GM12878 (cell line): ENCODE measurements around the gene HEATR3. TPM values are rescaled to one million over a fixed set of nuclear protein-coding genes. Genes with fewer than 3 reads are reported as not detected.

ENCODE experiments used
- ATAC-seq: fragments of 200-7000 bp; cut with Tn5 transposase; 3 replicates; pipeline ENCODE4 v1.9.1; 2020; ENCODE audit warnings: mild to moderate bottlenecking, moderate library complexity
- BruUV-seq: library from RNA; stranded (reverse); fragments of 400-500 nt; replicated peaks from 2 replicates; lab custom pipeline; 2021; lab: Mats Ljungman, UMichigan
- CTCF ChIA-PET: fragments of 300-600 bp; sonication (Branson Sonifier 250); formaldehyde crosslinking; extraction: SDS; loops from one replicate; lab custom pipeline; 2021; ENCODE audit warnings: inconsistent platforms; lab: Yijun Ruan, JAX
- POLR2A ChIA-PET: fragments of 350-600 bp; formaldehyde crosslinking; extraction: SDS; loops from one replicate; lab custom pipeline; 2021; ENCODE audit warnings: inconsistent platforms; lab: Charles Lee
- RAD21 ChIA-PET: fragments of 300-600 bp; sonication (Branson Sonifier 250); formaldehyde crosslinking; loops from one replicate; lab custom pipeline; 2023; ENCODE audit warnings: antibody characterized with exemption; ENCODE audit not compliant: unreplicated experiment; lab: Charles Lee
- SMC1A ChIA-PET: fragments of 300-600 bp; sonication (Branson Sonifier 250); formaldehyde crosslinking; loops from one replicate; lab custom pipeline; 2023; ENCODE audit not compliant: unreplicated experiment, uncharacterized antibody; lab: Charles Lee
- DNase-seq: peaks from one replicate; pipeline ENCODE4 v3.0.0-alpha.2; 2011; ENCODE audit warnings: low read depth, low spot score
- FAIRE-seq: peaks from 3 replicates; lab custom pipeline; 2011; peaks lifted over from hg19 to GRCh38; lab: Jason Lieb, UNC
- H2AFZ ChIP-seq: 2 replicates; pipeline ENCODE4 v1.6.0; 2011; ENCODE audit warnings: low read depth, low read length, control low read depth; ENCODE audit not compliant: control insufficient read depth
- H3K27ac ChIP-seq: 2 replicates; pipeline ENCODE4 v1.5.1; 2011; ENCODE audit warnings: control low read depth; ENCODE audit not compliant: control insufficient read depth, insufficient read depth
- H3K27me3 ChIP-seq, 2 experiments: replicated peaks in 1 of 2; 2 replicates each; pipeline versions ENCODE4 v1.6.0 to v1.6.1; 2011; ENCODE audit warnings: low read length in 1 of 2; ENCODE audit not compliant: control insufficient read depth in 2 of 2, insufficient read depth in 2 of 2
- H3K36me3 ChIP-seq, 2 experiments: 2 replicates each; pipeline ENCODE4 v1.5.1; 2011; ENCODE audit warnings: low read length in 1 of 2; ENCODE audit not compliant: control insufficient read depth in 2 of 2, insufficient read depth in 2 of 2
- H3K4me1 ChIP-seq: 2 replicates; pipeline ENCODE4 v1.6.1; 2011; ENCODE audit warnings: mild to moderate bottlenecking, low read length, moderate library complexity, mixed read lengths; ENCODE audit not compliant: control insufficient read depth, insufficient read depth
- H3K4me2 ChIP-seq: 2 replicates; pipeline ENCODE4 v1.6.0; 2011; ENCODE audit warnings: control low read depth; ENCODE audit not compliant: control insufficient read depth, insufficient read depth
- H3K4me3 ChIP-seq: fragments of 200-600 bp; sonication (generic); 2 replicates; pipeline ENCODE4 v1.5.1; 2016
- H3K79me2 ChIP-seq: 2 replicates; pipeline ENCODE4 v1.6.0; 2011; ENCODE audit warnings: low read length; ENCODE audit not compliant: control insufficient read depth, insufficient read depth
- H3K9ac ChIP-seq: 2 replicates; pipeline ENCODE4 v1.8.0; 2011; ENCODE audit warnings: low read length, control low read depth, mixed read lengths; ENCODE audit not compliant: control insufficient read depth, insufficient read depth
- H3K9me3 ChIP-seq: replicated peaks from 3 replicates; pipeline ENCODE4 v1.5.1; 2011; ENCODE audit warnings: mild to moderate bottlenecking, low read length; ENCODE audit not compliant: control insufficient read depth, insufficient read depth
- H4K20me1 ChIP-seq: 2 replicates; pipeline ENCODE4 v1.6.0; 2011; ENCODE audit not compliant: control insufficient read depth, insufficient read depth
- CBX3 ChIP-seq: fragments of 200-600 bp; sonication (generic); IDR thresholded peaks from 2 replicates; pipeline ENCODE4 v1.6.1; 2016; ENCODE audit warnings: low read depth, borderline replicate concordance
- DPF2 ChIP-seq: fragments of 450-650 bp; IDR thresholded peaks from 2 replicates; pipeline ENCODE4 v1.6.1; 2017; ENCODE audit warnings: mild to moderate bottlenecking
- ETV6 ChIP-seq, 2 experiments: fragments of 450-650 bp in 1 of 2; IDR thresholded peaks in 1 of 2; conservative IDR thresholded peaks in 1 of 2; 2 replicates each; pipeline ENCODE4 v1.6.1; 2014; ENCODE audit warnings: antibody characterized with exemption in 1 of 2, borderline replicate concordance in 1 of 2, low read depth in 1 of 2, mild to moderate bottlenecking in 1 of 2, moderate library complexity in 1 of 2
- FOS ChIP-seq: IDR thresholded peaks from 3 replicates; pipeline ENCODE4 v1.6.1; 2011; ENCODE audit warnings: borderline replicate concordance; ENCODE audit not compliant: insufficient read length; ENCODE audit errors: extremely low read depth
- HDAC6 ChIP-seq: fragments of 200-600 bp; sonication (generic); IDR thresholded peaks from one replicate; pipeline ENCODE4 v1.8.0; 2017; ENCODE audit warnings: antibody characterized with exemption; ENCODE audit not compliant: unreplicated experiment
- JUNB ChIP-seq: IDR thresholded peaks from 2 replicates; pipeline ENCODE4 v1.6.1; 2016; ENCODE audit warnings: antibody characterized with exemption, mild to moderate bottlenecking
- LARP7 ChIP-seq: fragments of 450-650 bp; IDR thresholded peaks from 2 replicates; pipeline ENCODE4 v1.6.1; 2017; ENCODE audit warnings: mild to moderate bottlenecking
- MEF2B ChIP-seq: fragments of 450-650 bp; IDR thresholded peaks from 2 replicates; pipeline ENCODE4 v1.6.1; 2018; ENCODE audit warnings: mild to moderate bottlenecking, moderate library complexity; ENCODE audit not compliant: partially characterized antibody, poor library complexity, severe bottlenecking
- MYC ChIP-seq: IDR thresholded peaks from 2 replicates; pipeline ENCODE4 v1.6.1; 2011; ENCODE audit warnings: mild to moderate bottlenecking, low read length, moderate library complexity, inconsistent platforms; ENCODE audit not compliant: insufficient read depth, insufficient replicate concordance, insufficient read length, severe bottlenecking
- NFIC ChIP-seq: IDR thresholded peaks from 2 replicates; pipeline ENCODE4 v1.6.1; 2012; ENCODE audit warnings: low read depth, mild to moderate bottlenecking, inconsistent platforms, low read length, moderate library complexity
- POLR2A ChIP-seq: IDR thresholded peaks from 2 replicates; pipeline ENCODE4 v1.6.1; 2011; ENCODE audit warnings: low read depth, mild to moderate bottlenecking, low read length
- SIX5 ChIP-seq: IDR thresholded peaks from 2 replicates; pipeline ENCODE4 v1.6.1; 2011; ENCODE audit warnings: mild to moderate bottlenecking, low read depth, low read length, moderate library complexity; ENCODE audit not compliant: severe bottlenecking
- SMAD1 ChIP-seq: fragments of 450-650 bp; IDR thresholded peaks from 2 replicates; pipeline ENCODE4 v1.6.1; 2018; ENCODE audit warnings: mild to moderate bottlenecking, low read depth; ENCODE audit not compliant: partially characterized antibody
- SMARCA5 ChIP-seq: fragments of 450-650 bp; IDR thresholded peaks from 2 replicates; pipeline ENCODE4 v1.6.1; 2017; ENCODE audit warnings: mild to moderate bottlenecking
- STAT3 ChIP-seq: IDR thresholded peaks from 2 replicates; pipeline ENCODE4 v1.6.1; 2011; ENCODE audit warnings: low read depth, low read length, improper control_type of control experiment
- TCF12 ChIP-seq: IDR thresholded peaks from 2 replicates; pipeline ENCODE4 v1.6.1; 2011; ENCODE audit warnings: low read depth, mild to moderate bottlenecking, low read length
- ZNF207 ChIP-seq: fragments of 450-650 bp; IDR thresholded peaks from 2 replicates; pipeline ENCODE4 v1.6.1; 2014; ENCODE audit warnings: antibody characterized with exemption, mild to moderate bottlenecking, borderline replicate concordance
- WGBS: methylation state at CpG from one replicate; pipeline ENCODE4 v1.1.6; 2016; ENCODE audit warnings: low lambda C conversion rate; ENCODE audit not compliant: insufficient replicate concordance, insufficient coverage; ENCODE audit errors: missing lambda C conversion rate; 5-methylcytosine and 5-hydroxymethylcytosine counted together
- in situ Hi-C: fragments of 300-500 bp; cut with MboI; formaldehyde crosslinking; loops from 9 replicates; pipeline ENCODE4 v1.14.3; 2018; ENCODE audit warnings: mixed read lengths
- intact Hi-C: fragments of 100-400 bp; cut with micrococcal nuclease; formaldehyde crosslinking; loops from one replicate; pipeline ENCODE4 v1.14.2; 2022; ENCODE audit not compliant: unreplicated experiment
- polyA plus RNA-seq, 11 experiments: library from polyadenylated mRNA; depleted of rRNA in 4 of 11; unstranded in 6 of 11; stranded (reverse) in 5 of 11; fragments of >200 nt; fragmentation: Nextera tagmentation in 4 of 11; fragmentation: Illumina TruSeq in 1 of 11; extraction: Ambion mirVana in 4 of 11; extraction: Trizol in 1 of 11; gene quantifications; 1 replicate in 1 of 11; 2 replicates in 10 of 11; pipeline versions ENCODE4 v1.2.1 to v1.2.3, GENCODE V29; 2011 to 2016; ENCODE audit warnings: inconsistent platforms in 2 of 11, missing spikeins in 2 of 11, low read depth in 1 of 11
- total RNA-seq, 4 experiments: library from RNA; depleted of rRNA in 3 of 4; stranded (reverse); fragments of >200 nt in 3 of 4; fragmentation: Illumina TruSeq in 1 of 4; extraction: Trizol in 1 of 4; gene quantifications; 2 replicates each; pipeline versions ENCODE4 v1.2.1 to v1.2.3, GENCODE V29; 2013 to 2021
- TF ChIP-seq, protein P1 (sequence below): IDR thresholded peaks from 2 replicates; pipeline ENCODE4 v1.6.1; 2012; ENCODE audit warnings: low read depth, low read length, improper control_type of control experiment
- TF ChIP-seq, protein P2 (sequence below): fragments of 450-650 bp; IDR thresholded peaks from 2 replicates; pipeline ENCODE4 v1.6.1; 2016; ENCODE audit warnings: mild to moderate bottlenecking
- TF ChIP-seq, protein P3 (sequence below): IDR thresholded peaks from 2 replicates; pipeline ENCODE4 v1.6.1; 2012; ENCODE audit warnings: low read depth, low read length, improper control_type of control experiment

The HEATR3 gene
- total and polyA plus RNA-seq, 10 of the 15 experiments (the other 5 are each of a cell fraction or from before 2014, with no cell fraction given), result 1.5 to 30.0 (median 17.7) TPM

DNA sequence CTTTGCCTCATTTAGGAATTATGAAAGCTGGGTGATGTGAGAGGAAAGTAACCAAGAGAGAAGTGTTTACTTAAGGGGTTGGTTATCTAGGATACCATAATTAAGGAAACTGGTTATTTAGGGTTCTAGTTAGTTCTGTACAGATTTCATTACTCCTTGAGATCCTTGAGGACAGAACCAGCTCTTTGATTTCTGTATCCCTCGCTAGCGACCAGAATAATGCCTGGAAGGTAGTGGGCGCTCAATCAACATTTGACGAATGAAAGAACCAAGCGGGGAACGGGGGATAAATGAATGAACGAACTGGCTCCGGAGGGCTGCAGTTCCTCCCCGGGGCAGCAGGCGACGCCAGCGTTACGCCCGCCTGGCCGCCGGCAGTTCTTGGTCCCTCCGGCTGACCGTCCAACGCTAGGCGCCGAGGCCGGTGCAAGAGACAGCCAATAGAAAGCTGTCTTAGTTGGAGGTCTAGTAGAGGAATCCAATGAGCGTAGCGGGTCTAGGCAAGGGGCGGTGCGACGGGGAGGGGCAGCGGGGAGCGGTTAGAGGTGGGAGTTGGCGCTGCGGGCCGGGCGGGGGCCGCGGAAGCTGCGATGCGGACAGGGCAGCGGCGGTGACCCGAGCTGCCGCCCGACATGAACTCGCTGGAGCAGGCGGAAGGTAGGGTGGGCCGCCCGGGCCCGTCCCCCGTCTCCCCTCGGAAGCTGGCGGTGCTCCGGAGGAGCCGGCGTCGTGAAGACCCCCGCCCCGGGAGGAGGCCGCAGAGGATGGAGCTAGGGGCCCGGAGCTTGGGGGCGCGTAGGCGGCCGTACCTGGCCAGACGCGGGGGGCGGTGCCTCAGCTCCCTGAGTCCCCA lies 40.9 kb upstream of the HEATR3 start, which contains the start of gene CNEP1R1:
TSS of gene CNEP1R1 (plus strand) at position 542 of the 853 bp plus-strand sequence. CDS start at position 633, 91 bp downstream.
- ChIA-PET CTCF (interaction anchor here (0.7 to 8.0 kb wide), 73 partner anchors 9 to 781 kb away, joined by 3 to 216 read pairs (median 5); partner anchors contain the start of genes CYLD and HEATR3), RAD21 (interaction anchor here (0.7 to 7.9 kb wide), 46 partner anchors 9 to 781 kb away, joined by 3 to 191 read pairs (median 5); partner anchors contain the start of genes CYLD and HEATR3), SMC1A (interaction anchor here (0.6 to 7.0 kb wide), 35 partner anchors 16 to 781 kb away, joined by 3 to 137 read pairs (median 5); partner anchors contain the start of genes HEATR3 and TENT4B), POLR2A (interaction anchor here (0.5 to 3.4 kb wide), 7 partner anchors 14 to 331 kb away, joined by 3 to 10 read pairs (median 4); partner anchors contain the start of gene HEATR3)
- no peaks in the 10 kb centered on the region for H3K9me3 ChIP-seq
- peak within 1 kb of the TSS; percentile 81 for H3K4me2 ChIP-seq
- in situ Hi-C loops (loop anchor here (5.0 kb wide), 1 partner anchor 187 kb away; no protein-coding TSS in a partner anchor), intact Hi-C loops (loop anchor here (1.0 to 10.0 kb wide), 4 partner anchors 66 to 340 kb away; partner anchors contain the start of gene BRD7)
- no peaks in the 10 kb centered on the region for H4K20me1 ChIP-seq
- H3K4me1 ChIP-seq, result 0 out of 2 replicates have a peak, but pooled peaks cover 3% of the 10 kb centered on the region
- H3K79me2 ChIP-seq, result peaks cover 16% of the 10 kb centered on the region
- ATAC-seq (peak; percentile 98), FAIRE-seq (peak; percentile 95), DNase-seq (peak; percentile 93)
- H3K9ac ChIP-seq, result peak within 1 kb of the TSS; percentile 84
- H3K36me3 ChIP-seq, result peaks cover 0 to 4% of the 10 kb centered on the region in 2 experiments; a peak in 1 of 4 replicates
- H3K4me3 ChIP-seq, result peak within 1 kb of the TSS; percentile 76
- H2AFZ ChIP-seq, result peak within 1 kb of the TSS; percentile 73
- BruUV-seq, result no TSS peak
- H3K27ac ChIP-seq, result peak within 1 kb of the TSS; percentile 64
- H3K27me3 ChIP-seq, result no peaks in the 10 kb centered on the region
- 2% methylated on average over 59 of the region's 65 CpGs for WGBS
- TF ChIP-seq STAT3 (no peak), FOS (peak; percentile 87), MEF2B (no peak), CBX3 (no peak), NFIC (no peak), HDAC6 (no peak), ZNF207 (peak; percentile 59; the same call in 1 of the 2 replicates), SIX5 (peak; percentile 47), TCF12 (no peak), SMAD1 (no peak), DPF2 (peak; percentile 81), SMARCA5 (peak; percentile 88), MYC (no peak), LARP7 (peak; percentile 84), ETV6 (conservative IDR thresholded peaks at IDR 0.05 in 1 of 2, IDR thresholded peaks at IDR 0.05 in 1 of 2; ENCODE audit: borderline replicate concordance in 1 of 2, low read depth in 1 of 2) (no peak), POLR2A (peak; percentile 84), JUNB (no peak)
- TF ChIP-seq, protein P1, sequence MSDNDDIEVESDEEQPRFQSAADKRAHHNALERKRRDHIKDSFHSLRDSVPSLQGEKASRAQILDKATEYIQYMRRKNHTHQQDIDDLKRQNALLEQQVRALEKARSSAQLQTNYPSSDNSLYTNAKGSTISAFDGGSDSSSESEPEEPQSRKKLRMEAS, result no peak
- TF ChIP-seq, protein P2, sequence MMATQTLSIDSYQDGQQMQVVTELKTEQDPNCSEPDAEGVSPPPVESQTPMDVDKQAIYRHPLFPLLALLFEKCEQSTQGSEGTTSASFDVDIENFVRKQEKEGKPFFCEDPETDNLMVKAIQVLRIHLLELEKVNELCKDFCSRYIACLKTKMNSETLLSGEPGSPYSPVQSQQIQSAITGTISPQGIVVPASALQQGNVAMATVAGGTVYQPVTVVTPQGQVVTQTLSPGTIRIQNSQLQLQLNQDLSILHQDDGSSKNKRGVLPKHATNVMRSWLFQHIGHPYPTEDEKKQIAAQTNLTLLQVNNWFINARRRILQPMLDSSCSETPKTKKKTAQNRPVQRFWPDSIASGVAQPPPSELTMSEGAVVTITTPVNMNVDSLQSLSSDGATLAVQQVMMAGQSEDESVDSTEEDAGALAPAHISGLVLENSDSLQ, result 0 out of 2 replicates have a peak, but pooled peaks have one; percentile 12
- TF ChIP-seq, protein P3, sequence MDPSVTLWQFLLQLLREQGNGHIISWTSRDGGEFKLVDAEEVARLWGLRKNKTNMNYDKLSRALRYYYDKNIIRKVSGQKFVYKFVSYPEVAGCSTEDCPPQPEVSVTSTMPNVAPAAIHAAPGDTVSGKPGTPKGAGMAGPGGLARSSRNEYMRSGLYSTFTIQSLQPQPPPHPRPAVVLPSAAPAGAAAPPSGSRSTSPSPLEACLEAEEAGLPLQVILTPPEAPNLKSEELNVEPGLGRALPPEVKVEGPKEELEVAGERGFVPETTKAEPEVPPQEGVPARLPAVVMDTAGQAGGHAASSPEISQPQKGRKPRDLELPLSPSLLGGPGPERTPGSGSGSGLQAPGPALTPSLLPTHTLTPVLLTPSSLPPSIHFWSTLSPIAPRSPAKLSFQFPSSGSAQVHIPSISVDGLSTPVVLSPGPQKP, result peak; percentile 75
